GM18951 (cell line): ENCODE data around the gene SEC61A2.

ENCODE experiments used
- POLR2A ChIP-seq: IDR thresholded peaks from 4 replicates; pipeline ENCODE4 v1.6.1; 2011; ENCODE audit warnings: mild to moderate bottlenecking; ENCODE audit not compliant: insufficient read length, insufficient read depth; ENCODE audit errors: extremely low read depth
- in situ Hi-C: fragments of 300-500 bp; cut with MboI; formaldehyde crosslinking; loops from one replicate; pipeline ENCODE4 v1.12.0; 2022; ENCODE audit warnings: low sequenced_read_pairs, mixed read lengths, inconsistent platforms; ENCODE audit not compliant: unreplicated experiment

Gene SEC61A2

GRCh38 chr10:12179606-12180170 is 50.2 kb downstream of the SEC61A2 start:
- TF ChIP-seq POLR2A = no peak
- in situ Hi-C loops = no loop called here

DNA sequence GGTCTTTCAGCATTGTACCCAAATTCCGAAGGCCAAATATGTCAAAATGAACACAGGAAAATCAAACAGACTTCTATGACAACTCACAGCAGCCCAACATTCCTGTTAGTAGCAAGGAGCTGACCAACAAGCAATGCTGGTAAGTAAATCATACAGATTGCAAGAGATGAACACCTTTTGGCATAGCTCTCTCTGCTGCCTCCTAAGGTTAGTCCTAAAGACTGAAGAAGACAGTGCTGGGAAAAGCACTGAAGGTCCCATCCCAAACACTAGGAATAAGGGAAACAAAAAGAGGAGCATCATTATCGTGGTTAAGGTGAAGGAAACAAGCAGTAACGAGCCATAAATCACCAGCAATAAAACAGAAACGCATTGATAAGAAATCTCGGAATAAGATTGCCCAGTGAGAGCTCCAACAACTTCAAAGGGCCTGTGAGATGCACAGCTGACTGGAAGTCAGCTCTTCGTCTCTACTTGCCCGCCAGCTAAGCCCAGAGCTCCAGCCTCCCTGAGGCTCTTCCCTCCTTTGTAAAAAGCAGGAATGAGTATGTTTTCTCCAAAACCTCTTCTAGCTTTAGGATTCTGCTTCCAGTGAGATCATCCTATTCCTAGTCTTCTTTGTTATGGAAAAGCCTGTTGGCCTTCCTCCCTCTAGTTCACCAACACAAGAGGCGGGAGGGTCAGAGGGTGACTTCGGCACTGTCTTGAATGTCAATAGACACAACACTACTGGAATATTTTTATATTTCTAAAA is 50.9 kb downstream of the SEC61A2 start:
- in situ Hi-C loops = no loop called here
- no peak for TF ChIP-seq POLR2A

DNA sequence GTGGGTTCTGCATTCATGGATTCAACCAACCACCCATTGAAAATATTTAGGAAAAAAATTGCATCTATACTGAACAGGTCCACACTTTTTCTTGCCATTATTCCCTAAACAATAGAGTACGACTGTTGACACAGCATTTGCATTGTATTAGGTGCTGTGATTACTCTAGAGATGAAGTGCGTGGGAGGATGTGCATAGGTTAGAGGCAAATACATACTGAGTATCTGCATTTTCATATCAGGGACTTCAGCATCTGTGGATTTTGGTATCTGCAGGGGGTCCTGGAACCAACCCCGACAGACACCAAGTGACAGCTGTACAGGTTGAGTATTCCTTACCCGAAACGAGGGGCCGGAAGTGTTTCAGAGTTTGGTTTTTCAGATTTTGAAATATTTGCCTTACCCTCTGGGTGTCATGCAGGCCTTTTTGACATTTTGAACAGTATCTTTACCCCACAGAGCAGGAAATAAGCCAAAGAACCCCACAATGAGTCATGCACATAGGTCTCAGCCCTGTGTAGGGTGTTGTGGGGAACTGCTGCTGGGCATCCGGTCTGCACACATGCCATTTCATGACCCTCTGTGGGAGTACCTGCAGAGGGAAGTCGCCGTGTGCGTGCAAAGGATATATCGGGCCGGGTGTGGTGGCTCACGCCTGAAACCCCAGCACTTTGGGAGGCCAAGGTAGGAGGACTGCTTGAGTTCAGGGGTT is 51.7 kb downstream of the SEC61A2 start:
- TF ChIP-seq POLR2A = no peak
- in situ Hi-C loops = no loop called here

- no peak for TF ChIP-seq POLR2A
- in situ Hi-C loops = no loop called here
Observed at GRCh38 chr10:12184165-12184564, 54.7 kb downstream of the SEC61A2 start.

GRCh38 chr10:12186323-12186722 is 56.8 kb downstream of the SEC61A2 start:
- in situ Hi-C loops = no loop called here
- no peak for TF ChIP-seq POLR2A

DNA sequence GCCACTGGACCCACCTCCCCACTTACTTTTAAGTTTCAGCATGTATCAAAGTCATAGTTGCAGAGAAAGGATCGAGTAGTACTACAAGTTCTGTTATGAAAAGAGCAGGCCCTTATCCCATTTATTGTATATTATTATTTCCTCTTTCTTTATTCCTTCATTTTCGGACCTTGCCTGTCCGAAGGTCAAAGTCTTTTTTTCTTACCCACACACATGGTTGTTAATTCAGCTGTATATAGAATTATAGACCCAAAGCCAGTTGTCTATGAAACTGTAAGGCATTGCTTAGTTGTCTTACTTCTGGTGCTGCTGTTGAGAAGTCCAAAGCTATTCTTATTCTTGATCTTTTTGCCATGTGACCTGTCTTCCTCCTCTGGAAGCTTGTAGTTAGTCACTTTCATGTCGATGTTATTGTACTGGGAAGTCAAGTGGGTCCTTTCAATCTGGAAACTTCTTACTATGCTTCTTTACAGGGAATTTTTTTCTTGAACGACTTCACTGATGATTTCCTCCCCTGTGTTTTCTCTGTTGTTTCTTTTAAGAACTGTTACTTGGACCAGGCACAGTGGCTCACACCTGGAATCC is 57.9 kb downstream of the SEC61A2 start:
- in situ Hi-C loops = no loop called here
- no peak for TF ChIP-seq POLR2A

- no peak for TF ChIP-seq POLR2A
- in situ Hi-C loops = no loop called here
Observed at GRCh38 chr10:12188656-12189055, 59.2 kb downstream of the SEC61A2 start.

- TF ChIP-seq POLR2A = no peak
- in situ Hi-C loops = no loop called here
Observed at GRCh38 chr10:12189426-12189825, 59.9 kb downstream of the SEC61A2 start.

DNA sequence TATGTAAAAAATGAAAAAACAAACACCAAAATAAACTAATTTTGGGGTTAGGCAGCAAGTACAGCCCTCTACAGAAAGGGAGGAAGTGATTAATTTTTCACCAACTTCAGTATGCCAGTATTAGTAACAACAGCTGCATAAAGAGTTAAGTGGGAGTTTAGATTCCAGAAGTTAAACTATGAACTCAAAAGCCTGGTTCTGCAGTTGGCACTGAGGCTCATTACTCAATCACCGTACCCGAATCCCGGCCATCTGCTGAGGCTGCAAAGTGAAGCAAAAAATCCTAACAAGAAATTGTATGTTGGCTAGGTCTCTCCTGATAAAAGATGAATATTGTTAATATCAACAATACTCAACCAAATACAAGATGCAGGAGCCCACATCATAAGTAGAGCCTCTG is 62.2 kb downstream of the SEC61A2 start:
- in situ Hi-C loops = no loop called here
- TF ChIP-seq POLR2A = no peak

DNA sequence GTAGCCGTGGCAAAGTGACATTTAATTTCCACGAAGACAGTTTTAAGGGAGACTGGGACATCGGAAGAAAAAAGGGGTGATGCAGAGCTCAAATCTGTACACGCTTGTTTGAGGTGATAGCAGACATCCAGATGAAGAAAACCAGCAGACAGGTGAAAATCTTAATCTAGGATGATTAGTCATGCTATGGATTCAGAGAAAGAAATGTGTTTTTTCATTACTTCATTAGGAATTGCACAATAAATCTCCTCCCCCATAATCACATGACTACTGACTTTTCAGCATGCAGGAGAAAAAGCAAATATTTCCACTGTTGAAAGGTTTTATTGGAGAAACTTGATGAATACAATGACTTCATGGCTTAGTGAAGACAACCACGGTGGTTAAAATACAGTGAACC is 63.7 kb downstream of the SEC61A2 start:
- in situ Hi-C loops = no loop called here
- no peak for TF ChIP-seq POLR2A

DNA sequence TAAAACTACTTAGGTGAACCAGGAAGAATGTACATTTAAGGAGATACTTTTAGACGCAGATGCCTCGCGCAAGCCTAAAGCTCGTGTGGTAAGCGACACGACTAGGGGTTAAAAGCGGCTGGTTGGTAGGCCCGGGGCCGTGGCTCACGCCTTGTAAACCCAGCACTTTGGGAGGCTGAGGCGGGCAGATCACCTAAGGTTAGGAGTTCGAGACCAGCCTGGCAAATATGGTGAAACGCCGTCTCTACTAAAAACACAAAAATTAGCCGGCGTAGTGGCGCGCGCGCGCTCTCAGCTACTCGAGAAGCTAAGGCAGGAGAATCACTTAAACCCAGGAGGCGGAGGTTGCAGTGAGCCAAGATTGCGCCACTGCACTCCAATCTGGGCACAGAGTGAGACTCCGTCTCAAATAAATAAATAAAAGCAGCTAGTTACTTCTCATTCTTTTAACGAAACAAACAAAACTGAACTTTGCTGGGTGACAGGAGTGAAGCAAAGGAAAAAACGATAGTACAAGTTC is 65.3 kb downstream of the SEC61A2 start:
- TF ChIP-seq POLR2A = no peak
- in situ Hi-C loops = no loop called here

GRCh38 chr10:12195281-12195602 is 65.8 kb downstream of the SEC61A2 start:
- TF ChIP-seq POLR2A = no peak
- in situ Hi-C loops = no loop called here
